ENCODE data around the gene MCM7.
"Not testable (repeated sequence)": the region's sequence is repeated elsewhere in the genome, so short reads cannot be mapped to it uniquely, and the experiment has no call there.

The MCM7 gene

GRCh38 chr7:100101016-100101862 lies at the start of gene MCM7, which contains the start of gene AP4M1:
MCM7 (minus strand) TSS chr7:100101397; CDS start chr7:100101294, 103 bp downstream.
AP4M1 (plus strand) TSS chr7:100101643; CDS start chr7:100101715, 72 bp downstream.
- DNase-seq = peak; percentile 100

DNA sequence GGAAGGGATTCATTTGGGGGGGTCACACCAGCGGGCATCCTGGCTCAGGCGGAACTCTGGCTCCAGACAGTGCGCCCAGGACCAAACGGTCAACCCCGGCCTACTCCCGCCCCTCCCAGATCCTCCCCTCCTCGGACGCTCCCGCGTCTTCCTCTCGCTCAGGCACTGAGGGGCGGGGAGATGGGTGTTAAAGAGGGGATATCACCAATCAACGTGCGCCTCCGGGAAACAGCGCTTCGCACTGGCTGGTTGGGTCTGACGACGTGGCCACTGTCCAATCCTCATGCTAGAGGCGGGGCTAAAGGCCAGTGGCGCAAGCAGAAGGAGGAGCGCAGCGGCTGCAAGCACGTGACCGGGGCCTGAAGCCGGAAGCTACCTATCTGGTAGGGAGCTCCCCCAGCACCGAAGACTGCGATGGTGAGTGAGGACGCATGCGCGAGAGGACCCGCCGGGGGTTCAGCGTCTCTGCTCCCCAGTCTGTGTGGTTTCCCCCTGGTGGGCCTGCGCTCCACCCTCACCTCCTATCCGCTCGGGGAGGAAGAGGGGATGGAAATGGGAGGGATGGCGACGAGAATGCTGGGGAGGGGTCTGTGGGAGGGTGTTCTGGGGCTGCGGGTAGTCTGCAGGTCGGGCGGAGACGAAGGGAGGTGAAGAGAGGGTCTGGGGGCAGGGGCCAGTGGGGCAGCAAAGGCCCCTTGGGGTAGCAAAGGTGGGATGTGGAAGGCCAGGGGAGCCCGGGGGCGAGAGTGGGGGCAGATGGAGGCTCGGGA lies 47.5 kb upstream of the MCM7 start, which contains the start of gene LAMTOR4:
Gene LAMTOR4, plus strand, starts transcription at position 360 of the 770 bp plus-strand sequence. Its CDS starts 55 bp downstream, at position 415.
- DNase-seq = peak; percentile 100

GRCh38 chr7:100148225-100148558 lies 47.0 kb upstream of the MCM7 start:
- DNase-seq = no peak

DNA sequence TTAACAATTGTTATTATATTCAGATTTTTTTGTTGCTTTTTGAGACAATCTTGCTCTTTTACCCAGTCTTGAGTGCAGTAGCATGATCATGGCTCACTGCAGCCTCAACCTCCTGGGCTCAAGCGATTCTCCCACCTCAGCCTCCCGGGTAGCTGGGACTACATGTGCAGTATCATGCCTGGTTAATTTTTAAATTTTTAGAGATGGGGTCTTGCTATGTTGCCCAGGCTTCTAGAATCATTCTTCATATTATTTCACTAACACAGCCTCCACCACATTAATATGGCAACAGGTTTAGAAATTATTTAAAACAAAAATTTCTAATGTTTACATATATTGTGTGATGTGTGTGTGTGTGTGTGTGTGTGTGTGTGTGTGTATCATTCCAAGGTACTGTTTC lies 46.1 kb upstream of the MCM7 start:
- DNase-seq = no peak

- peak; percentile 81 for DNase-seq
Observed at GRCh38 chr7:100146350-100146749, 45.2 kb upstream of the MCM7 start.

DNA sequence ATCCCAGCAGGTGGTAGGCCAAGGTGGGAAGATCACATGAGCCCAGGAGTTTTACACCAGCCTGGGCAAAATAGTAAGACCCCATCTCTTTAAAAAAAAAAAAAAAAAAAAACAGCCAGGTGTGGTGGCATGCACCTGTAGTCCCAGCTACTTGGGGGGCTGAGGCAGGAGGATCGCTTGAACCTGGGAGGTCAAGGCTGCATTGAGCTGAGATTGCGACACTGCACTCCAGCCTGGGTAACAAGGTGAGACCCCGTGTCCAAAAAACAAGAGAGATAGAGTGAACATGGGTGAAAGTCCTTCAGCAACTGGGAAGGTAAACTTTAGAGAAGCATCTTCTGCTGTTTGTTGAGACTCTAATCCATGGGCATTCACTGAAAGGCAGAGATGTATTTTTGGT lies 41.3 kb upstream of the MCM7 start:
- DNase-seq = no peak

GRCh38 chr7:100141555-100141949 lies 40.4 kb upstream of the MCM7 start:
- DNase-seq = no peak

- DNase-seq = no peak
Observed at GRCh38 chr7:100137851-100138760, 36.9 kb upstream of the MCM7 start.

GRCh38 chr7:100132697-100133151 lies 31.5 kb upstream of the MCM7 start:
- peak; percentile 91 for DNase-seq

DNA sequence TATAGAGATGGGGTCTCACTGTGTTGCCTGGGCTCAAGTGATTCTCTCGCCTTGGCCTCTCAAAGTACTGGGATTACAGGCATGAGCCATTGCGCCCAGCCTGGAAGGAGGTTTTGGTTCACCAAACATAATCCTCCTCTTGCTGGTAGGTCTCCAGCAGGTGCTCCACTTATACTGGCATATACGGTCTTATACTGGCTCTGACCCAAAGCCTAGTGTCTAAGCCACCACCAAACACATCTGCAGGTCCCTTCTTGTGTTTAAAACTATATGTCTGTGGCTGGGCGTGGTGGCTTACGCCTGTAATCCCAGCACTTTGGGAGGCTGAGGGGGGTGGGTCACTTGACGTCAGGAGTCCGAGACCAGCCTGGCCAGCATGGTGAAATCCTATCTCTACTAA lies 30.9 kb upstream of the MCM7 start:
- peak; percentile 36 for DNase-seq

DNA sequence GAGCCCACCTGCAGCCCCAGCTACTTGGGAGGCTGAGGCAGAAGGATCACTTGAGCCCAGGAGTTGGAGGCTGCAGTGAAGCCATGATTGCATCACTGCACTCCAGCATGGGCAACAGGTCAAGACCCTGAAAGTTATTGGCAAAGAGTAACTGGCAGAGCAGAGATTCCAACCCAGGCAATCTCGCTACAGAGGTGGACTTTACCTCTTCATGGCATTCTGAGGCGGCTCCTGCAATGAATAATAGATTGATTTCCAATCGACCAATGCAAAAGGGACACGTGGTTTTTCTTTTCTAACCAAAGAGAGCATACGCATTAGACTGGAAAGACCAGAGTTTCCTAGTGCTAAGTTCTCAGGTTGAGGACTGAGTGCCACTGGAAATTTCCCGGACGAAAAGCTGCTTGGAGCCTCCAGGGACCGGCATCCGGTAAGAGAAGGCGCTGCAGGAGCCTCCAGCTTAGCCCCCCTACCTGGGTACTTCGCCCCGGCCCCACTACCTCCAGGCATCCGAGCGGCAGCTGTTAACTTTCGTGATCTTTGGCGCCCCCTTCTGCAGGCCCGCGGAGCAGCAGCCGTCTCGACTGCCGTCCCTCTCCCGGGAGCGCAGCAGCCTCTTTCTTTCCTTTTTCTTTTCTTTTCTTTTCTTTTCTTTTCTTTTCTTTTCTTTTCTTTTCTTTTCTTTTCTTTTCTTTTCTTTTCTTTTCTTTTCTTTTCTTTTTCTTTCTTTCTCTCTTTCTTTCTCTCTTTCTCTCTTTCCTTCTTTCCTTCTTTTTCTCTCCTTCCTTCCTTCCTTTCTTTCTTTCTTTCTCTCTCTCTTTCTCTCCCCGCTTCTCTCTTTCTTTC lies 29.6 kb upstream of the MCM7 start:
- peak; percentile 94 for DNase-seq

DNA sequence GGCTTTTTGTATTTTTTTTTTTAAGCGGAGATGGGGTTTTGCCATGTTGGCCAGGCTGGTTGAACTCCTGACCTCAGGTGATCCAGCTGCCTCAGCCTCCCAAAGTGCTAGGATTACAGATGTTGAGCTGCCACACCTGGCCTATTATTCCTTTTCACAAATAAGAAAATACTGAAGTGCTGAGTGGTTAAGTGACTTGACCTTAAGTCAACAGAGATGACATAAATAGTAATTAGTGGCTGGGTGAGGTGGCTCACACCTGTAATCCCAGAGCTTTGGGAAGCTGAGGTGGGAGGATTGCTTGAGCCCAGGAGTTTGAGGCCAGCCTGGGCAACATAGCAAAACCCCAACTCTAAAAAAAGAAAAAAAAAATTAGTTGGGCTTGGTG lies 29.0 kb upstream of the MCM7 start:
- DNase-seq = not testable (repeated sequence)

GRCh38 chr7:100128637-100128963 lies 27.4 kb upstream of the MCM7 start:
- no peak for DNase-seq

DNA sequence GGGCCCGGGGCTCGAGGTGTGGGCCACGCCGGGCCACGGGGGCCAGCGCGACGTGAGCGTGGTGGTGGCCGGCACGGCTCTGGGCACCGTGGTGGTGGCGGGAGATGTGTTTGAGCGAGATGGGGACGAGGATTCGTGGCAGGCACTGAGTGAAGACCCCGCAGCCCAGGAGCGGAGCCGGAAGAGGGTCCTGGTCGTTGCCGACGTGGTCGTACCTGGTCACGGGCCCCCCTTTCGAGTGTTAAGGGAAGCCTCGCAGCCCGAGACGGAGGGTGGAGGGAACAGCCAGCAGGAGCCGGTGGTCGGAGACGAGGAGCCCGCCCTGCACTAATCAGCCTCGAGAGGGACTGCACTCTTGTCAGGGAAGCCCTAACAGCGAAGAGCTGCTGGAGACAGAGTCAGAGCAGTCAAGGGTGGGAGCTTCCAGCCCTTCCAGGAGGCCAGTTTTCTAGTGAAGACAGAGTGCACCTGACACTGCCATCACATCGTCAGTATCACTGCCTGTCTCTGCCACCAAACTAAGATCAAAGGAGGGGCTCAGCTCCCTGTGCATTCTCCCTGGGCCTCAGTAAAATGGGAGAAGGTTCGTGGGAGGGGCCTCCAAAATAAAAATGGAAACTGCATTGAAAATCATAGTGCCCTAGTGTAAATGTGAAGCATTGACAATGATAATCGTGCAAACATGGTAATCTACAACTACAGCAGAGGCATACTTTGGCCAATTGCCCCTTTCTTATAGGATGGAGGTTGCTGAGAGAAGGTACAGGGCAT lies 26.9 kb upstream of the MCM7 start:
- DNase-seq = peak; percentile 68

DNA sequence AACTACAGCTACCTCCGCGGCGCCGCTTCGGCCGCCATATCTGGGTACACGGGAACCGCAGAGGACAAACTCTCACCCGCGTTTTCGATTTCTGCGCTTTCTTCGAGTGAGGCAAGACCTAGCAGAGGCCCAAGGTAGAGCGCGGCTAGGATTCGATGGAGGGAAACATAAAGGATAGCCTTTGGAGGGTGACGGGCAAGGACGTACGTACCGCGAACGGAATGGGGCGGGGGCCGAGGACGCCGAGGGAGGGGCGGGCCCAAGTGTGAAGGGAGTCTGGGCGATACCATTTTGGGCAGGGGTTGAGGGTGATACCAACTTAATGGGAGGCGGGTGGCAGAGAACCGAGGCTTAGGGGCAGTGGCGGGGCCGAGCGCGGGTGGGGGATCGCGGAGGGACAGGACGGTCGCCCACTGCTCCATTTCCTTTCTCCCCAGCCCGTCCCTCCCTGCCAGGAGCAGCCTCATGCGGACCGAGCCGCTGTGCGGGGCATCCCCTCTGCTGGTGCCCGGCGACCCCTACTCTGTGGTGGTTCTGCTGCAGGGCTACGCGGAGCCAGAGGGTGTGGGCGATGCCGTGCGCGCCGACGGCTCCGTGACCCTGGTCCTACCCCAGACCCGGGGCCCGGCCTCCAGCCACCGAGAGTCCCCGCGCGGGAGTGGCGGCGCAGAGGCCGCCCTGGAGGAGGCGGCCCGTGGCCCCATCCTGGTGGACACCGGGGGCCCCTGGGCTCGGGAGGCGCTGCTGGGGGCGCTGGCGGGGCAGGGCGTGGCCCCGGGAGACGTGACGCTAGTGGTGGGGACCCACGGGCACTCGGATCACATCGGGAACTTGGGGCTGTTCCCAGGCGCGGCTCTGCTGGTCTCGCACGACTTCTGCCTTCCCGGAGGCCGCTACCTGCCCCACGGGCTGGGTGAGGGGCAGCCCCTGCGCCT lies 26.0 kb upstream of the MCM7 start, which contains the start of gene MBLAC1:
Gene MBLAC1, plus strand, starts transcription at position 37 of the 935 bp plus-strand sequence. Its CDS starts 429 bp downstream, at position 466.
- DNase-seq = peak; percentile 98

- no peak for DNase-seq
Observed at GRCh38 chr7:100126239-100126930, 25.2 kb upstream of the MCM7 start.

GRCh38 chr7:100124301-100125230 lies 23.4 kb upstream of the MCM7 start:
- DNase-seq = no peak

- peak; percentile 79 for DNase-seq
Observed at GRCh38 chr7:100122568-100122967, 21.4 kb upstream of the MCM7 start.

Measured in OCI-M1 (cell line).